ENCODE measurements around the gene IP6K3.

The IP6K3 gene

DNA sequence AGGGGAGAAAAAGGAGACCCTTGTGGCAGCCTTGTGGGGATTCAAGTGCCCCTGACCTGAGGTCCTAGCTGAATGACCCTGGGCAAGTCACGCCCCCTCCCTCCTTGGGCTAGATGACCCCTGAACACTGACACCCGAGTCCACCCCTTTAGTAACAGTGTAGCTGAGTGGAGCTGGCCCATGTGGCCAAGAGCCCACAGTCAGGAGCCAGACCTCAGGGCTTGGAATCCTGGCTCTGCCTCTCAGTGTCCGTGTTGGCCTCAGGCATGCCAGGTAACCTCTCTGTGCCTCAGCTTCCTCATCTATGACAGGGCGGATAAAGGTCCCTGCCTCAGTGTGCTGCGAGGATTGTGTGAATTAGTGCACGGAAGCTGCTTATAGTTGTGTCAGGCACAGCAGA lies 14.3 kb downstream of the IP6K3 start:
- DNase-seq (ENCODE audit: low spot score): no peak
- TF ChIP-seq, protein P1, sequence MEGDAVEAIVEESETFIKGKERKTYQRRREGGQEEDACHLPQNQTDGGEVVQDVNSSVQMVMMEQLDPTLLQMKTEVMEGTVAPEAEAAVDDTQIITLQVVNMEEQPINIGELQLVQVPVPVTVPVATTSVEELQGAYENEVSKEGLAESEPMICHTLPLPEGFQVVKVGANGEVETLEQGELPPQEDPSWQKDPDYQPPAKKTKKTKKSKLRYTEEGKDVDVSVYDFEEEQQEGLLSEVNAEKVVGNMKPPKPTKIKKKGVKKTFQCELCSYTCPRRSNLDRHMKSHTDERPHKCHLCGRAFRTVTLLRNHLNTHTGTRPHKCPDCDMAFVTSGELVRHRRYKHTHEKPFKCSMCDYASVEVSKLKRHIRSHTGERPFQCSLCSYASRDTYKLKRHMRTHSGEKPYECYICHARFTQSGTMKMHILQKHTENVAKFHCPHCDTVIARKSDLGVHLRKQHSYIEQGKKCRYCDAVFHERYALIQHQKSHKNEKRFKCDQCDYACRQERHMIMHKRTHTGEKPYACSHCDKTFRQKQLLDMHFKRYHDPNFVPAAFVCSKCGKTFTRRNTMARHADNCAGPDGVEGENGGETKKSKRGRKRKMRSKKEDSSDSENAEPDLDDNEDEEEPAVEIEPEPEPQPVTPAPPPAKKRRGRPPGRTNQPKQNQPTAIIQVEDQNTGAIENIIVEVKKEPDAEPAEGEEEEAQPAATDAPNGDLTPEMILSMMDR (IDR thresholded peaks at IDR 0.05; ENCODE audit: extremely low read depth, insufficient read depth, missing control alignments): no peak
- in situ Hi-C loops (cut with MboI; ENCODE audit: low pct_unique_long_range_greater_than_20kb, low sequenced_read_pairs, unreplicated experiment): no loop called here

DNA sequence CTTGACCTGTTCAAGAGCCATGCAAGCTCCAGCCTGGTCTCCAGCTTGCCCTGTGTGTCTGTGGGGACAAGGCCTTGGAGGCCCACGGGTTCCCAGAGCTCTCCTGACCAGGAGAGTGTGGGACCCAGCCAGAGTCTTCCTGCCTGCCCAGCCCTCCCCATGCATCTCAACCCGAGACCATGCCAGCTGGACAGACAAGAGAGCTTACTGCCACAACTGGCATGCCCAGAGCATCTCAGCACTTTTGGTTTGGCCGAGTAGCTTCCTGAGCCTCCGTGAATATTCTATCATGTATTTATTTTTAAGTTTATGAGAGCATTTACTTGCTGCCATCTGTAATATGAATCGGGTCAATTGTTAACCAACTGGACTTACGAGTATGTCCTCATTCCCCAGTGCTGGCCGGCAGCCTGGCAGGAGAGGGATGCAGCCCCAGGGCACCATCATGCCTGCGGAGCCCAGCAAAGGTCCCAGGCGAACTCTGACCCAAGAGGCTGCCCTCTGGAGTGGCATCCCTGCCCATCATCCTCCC lies 14.9 kb downstream of the IP6K3 start:
- in situ Hi-C loops (cut with MboI; ENCODE audit: low pct_unique_long_range_greater_than_20kb, low sequenced_read_pairs, unreplicated experiment): no loop called here
- no peak for DNase-seq (ENCODE audit: low spot score)

DNA sequence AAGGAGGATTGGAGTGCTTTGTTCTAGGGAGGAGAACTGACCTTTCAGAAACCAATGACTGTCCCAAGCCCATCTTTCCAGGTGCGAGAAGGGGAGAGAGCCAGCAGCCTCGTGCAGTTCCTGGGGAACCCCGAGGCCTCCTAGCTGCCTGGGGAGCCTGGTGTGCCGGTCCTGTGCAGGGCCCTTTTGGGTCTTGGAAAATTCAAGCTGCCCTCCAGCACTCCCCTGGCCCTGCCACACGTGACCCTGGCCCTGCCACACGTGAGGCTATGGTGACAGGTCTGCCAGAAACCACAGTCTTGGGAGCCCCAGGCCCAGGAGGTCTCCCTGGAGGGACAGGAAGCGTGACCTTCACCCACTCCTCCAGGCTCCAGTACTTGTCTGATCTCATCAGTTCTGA lies 15.7 kb downstream of the IP6K3 start:
- DNase-seq (ENCODE audit: low spot score): no peak
- in situ Hi-C loops (cut with MboI; ENCODE audit: low pct_unique_long_range_greater_than_20kb, low sequenced_read_pairs, unreplicated experiment): no loop called here
- TF ChIP-seq, protein P1 (IDR thresholded peaks at IDR 0.05; ENCODE audit: extremely low read depth, insufficient read depth, missing control alignments): no peak

More for the DNA sequence above, 14.9 kb downstream of the IP6K3 start:
- TF ChIP-seq, protein P1 (IDR thresholded peaks at IDR 0.05; ENCODE audit: extremely low read depth, insufficient read depth, missing control alignments): no peak

DNA sequence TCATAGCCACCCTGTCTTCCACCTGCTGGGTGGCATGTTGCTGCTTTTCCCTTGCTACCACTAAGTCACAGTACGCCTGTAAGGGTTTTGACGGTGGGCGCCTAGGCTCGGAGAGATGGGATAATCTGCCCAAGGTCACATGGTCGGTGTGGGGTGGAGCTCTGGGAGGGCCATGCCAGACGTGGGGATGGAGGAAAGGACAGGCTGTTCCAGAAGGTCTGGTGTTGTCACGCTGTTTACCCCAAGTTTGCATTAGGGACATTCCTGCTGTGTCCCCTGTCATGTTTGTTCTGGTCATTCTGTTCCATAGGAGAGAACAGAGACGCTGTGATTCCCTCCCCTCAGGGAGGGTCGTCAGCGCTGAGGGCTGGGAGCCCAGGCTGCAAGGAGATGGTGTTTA lies 16.1 kb downstream of the IP6K3 start:
- TF ChIP-seq, protein P1 (IDR thresholded peaks at IDR 0.05; ENCODE audit: extremely low read depth, insufficient read depth, missing control alignments): no peak
- DNase-seq (ENCODE audit: low spot score): no peak
- in situ Hi-C loops (cut with MboI; ENCODE audit: low pct_unique_long_range_greater_than_20kb, low sequenced_read_pairs, unreplicated experiment): no loop called here

DNA sequence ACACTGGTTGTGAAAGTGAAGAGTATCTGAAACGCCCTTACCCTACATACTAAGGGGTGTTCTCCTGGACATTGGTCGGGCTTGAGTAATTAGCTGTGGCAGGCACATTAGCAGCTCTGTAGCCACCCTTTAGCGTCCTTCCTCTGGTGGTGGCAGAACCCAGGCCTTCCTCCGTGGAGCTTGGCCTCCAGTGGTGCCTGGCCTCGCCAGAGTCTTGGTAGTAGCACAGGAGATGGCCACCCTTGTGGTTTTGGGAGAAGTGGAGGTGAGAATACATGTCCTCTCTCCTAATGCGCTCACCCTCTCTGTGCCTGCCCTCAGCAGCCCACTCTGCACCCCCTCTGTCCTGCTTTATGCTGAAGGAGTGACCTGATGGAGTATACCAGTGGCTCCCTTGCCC lies 17.6 kb downstream of the IP6K3 start:
- DNase-seq (ENCODE audit: low spot score): no peak
- in situ Hi-C loops (cut with MboI; ENCODE audit: low pct_unique_long_range_greater_than_20kb, low sequenced_read_pairs, unreplicated experiment): no loop called here
- TF ChIP-seq, protein P1 (IDR thresholded peaks at IDR 0.05; ENCODE audit: extremely low read depth, insufficient read depth, missing control alignments): no peak

DNA sequence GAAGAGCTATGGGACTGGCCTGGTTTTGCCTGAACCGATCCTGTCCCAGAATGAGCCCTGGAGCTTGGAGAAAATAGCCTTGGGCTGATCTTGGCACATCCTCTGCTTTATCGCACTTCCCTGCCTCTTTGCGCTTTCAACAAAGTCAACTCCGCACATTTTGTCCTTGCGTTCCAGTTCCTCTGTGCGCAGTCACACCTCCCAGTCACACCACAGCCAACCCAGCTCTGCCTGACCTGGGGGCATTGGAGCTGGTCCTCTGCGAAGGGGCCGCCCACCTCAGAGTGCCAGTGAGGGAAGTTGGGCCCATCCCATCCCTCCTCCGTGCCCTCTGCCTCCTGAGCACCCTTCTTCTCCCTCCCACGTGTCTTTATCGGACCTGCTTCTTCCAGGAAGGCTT lies 18.3 kb downstream of the IP6K3 start:
- no peak for DNase-seq (ENCODE audit: low spot score)
- in situ Hi-C loops (cut with MboI; ENCODE audit: low pct_unique_long_range_greater_than_20kb, low sequenced_read_pairs, unreplicated experiment): no loop called here
- TF ChIP-seq, protein P1 (IDR thresholded peaks at IDR 0.05; ENCODE audit: extremely low read depth, insufficient read depth, missing control alignments): no peak

DNA sequence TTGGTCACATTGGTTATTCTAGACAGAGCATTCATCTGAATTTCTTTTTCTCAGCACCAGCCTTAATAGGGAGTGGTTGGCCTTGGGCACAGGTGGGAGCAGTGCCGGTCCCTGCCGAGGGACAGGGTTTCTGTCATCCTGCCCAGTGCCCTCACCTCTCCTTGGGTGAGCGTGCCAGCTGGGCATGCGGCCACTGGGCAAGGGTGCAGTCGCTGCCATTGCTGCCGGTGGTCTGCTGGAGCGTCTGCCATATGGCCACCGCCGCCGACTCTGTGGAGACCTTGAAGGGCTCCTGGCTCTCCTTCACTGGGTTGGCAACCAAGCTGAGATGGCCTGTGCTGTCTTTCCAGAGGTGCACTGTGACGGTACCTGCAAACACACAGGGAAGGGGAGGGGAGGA lies 18.8 kb downstream of the IP6K3 start:
- DNase-seq (ENCODE audit: low spot score): no peak
- in situ Hi-C loops (cut with MboI; ENCODE audit: low pct_unique_long_range_greater_than_20kb, low sequenced_read_pairs, unreplicated experiment): no loop called here
- TF ChIP-seq, protein P1 (IDR thresholded peaks at IDR 0.05; ENCODE audit: extremely low read depth, insufficient read depth, missing control alignments): no peak

Measured in GM13977 (cell line).